Suprapubic skin (tissue), 4 donors: ENCODE results near the gene LMCD1. TPM values are rescaled to one million over a fixed set of nuclear protein-coding genes. Genes with fewer than 3 reads are reported as not detected.

Source experiments
- DNase-seq, 2 donors: peaks; one replicate each; pipeline ENCODE4 v3.0.0-alpha.2; 2019; ENCODE audit warnings: low spot score in 2 of 2
- H3K27ac ChIP-seq: fragments of 200-600 bp; sonication (generic); one replicate; pipeline ENCODE4 v1.5.1; 2019
- H3K27me3 ChIP-seq: fragments of 200-600 bp; sonication (generic); one replicate; pipeline ENCODE4 v1.5.1; 2019
- H3K36me3 ChIP-seq: fragments of 200-600 bp; sonication (generic); one replicate; pipeline ENCODE4 v1.5.1; 2019
- H3K4me1 ChIP-seq: fragments of 200-600 bp; sonication (generic); one replicate; pipeline ENCODE4 v1.5.1; 2019
- H3K4me3 ChIP-seq: fragments of 200-600 bp; sonication (generic); one replicate; pipeline ENCODE4 v1.5.1; 2019; ENCODE audit warnings: mild to moderate bottlenecking
- H3K9me3 ChIP-seq: fragments of 200-600 bp; sonication (generic); one replicate; pipeline ENCODE4 v1.5.1; 2019
- EP300 ChIP-seq: sonication (generic); formaldehyde crosslinking; IDR thresholded peaks from one replicate; pipeline ENCODE4 v1.6.1; 2017; ENCODE audit warnings: antibody characterized with exemption
- POLR2A ChIP-seq, 2 donors: fragments of 450-650 bp; IDR thresholded peaks; one replicate each; pipeline ENCODE4 v1.6.1; 2017; ENCODE audit warnings: antibody characterized with exemption in 2 of 2, mild to moderate bottlenecking in 2 of 2, moderate library complexity in 2 of 2
- POLR2AphosphoS5 ChIP-seq, 3 donors: sonication (generic); formaldehyde crosslinking; IDR thresholded peaks; one replicate each; pipeline ENCODE4 v1.6.1; 2017; ENCODE audit warnings: antibody characterized with exemption in 3 of 3
- WGBS: methylation state at CpG from one replicate; pipeline ENCODE4 v1.1.5; 2018; 5-methylcytosine and 5-hydroxymethylcytosine counted together
- total RNA-seq, 4 donors: library from RNA; depleted of rRNA; stranded (reverse); fragments of >200 nt; gene quantifications; one replicate each; pipeline ENCODE4 v1.1.0, GENCODE V29; 2016
- TF ChIP-seq, protein P1 (sequence below), 2 donors: fragments of 200-600 bp in 1 of 2; fragments of 450-650 bp in 1 of 2; sonication (generic) in 1 of 2; IDR thresholded peaks; one replicate each; pipeline ENCODE4 v1.5.1; 2016 to 2019; ENCODE audit warnings: antibody characterized with exemption in 2 of 2, mild to moderate bottlenecking in 1 of 2, moderate library complexity in 1 of 2

The LMCD1 gene
- total RNA-seq, 4 donors from 2014 or later: 33.4 to 49.3 (median 36.8) TPM

DNA sequence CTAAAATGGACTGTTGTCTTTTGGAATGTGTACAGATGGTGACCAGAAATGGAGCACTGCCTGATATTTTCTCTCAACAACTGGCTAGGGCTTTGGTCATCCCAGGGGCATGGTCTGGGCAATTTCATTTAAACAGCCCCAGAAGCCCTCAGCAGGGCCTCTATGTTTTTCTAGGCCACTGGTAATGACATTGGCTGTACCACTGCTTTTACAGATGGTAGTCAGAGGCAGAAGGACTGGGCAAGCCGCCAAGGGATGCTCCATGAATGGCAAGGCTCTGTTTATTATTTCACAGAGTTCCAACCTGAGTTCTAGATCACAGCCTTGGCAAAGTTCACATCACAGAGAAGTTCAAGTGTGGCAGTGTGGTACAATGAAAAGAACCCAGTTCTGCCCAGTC is 37.0 kb upstream of the LMCD1 start:
- Histone ChIP-seq H3K4me1 (no peaks in the 10 kb centered on the region), H3K27me3 (no peaks in the 10 kb centered on the region), H3K27ac (no peak overlapping the region), H3K4me3 (no peak overlapping the region), H3K36me3 (no peaks in the 10 kb centered on the region), H3K9me3 (no peaks in the 10 kb centered on the region)
- no peak for DNase-seq
- TF ChIP-seq EP300: no peak
- TF ChIP-seq, protein P1, sequence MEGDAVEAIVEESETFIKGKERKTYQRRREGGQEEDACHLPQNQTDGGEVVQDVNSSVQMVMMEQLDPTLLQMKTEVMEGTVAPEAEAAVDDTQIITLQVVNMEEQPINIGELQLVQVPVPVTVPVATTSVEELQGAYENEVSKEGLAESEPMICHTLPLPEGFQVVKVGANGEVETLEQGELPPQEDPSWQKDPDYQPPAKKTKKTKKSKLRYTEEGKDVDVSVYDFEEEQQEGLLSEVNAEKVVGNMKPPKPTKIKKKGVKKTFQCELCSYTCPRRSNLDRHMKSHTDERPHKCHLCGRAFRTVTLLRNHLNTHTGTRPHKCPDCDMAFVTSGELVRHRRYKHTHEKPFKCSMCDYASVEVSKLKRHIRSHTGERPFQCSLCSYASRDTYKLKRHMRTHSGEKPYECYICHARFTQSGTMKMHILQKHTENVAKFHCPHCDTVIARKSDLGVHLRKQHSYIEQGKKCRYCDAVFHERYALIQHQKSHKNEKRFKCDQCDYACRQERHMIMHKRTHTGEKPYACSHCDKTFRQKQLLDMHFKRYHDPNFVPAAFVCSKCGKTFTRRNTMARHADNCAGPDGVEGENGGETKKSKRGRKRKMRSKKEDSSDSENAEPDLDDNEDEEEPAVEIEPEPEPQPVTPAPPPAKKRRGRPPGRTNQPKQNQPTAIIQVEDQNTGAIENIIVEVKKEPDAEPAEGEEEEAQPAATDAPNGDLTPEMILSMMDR (IDR thresholded peaks at IDR 0.05): no peak
- TF ChIP-seq POLR2A (IDR thresholded peaks at IDR 0.05): no peak
- TF ChIP-seq POLR2AphosphoS5 (IDR thresholded peaks at IDR 0.05): no peak
- 75% methylated on average over 1 of the region's 1 CpG for WGBS

DNA sequence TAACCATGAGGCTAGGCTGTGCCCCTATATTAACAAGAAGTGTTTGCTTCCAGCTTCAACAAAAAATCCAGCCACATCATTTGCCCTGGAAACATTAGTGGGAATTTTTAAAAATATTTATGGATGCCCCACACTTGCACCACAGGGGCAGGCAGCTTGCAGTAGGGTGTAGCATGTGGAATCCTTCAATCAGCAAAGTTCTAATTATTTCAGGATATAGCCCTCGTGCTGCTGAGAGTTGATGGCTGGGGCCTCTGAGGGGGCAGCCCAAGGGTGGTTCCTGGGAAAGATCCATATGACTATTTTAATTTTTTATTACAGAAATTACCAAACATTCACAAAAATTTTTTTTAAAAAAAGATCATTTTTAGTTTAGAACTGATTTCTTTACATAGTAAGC is 35.1 kb upstream of the LMCD1 start:
- Histone ChIP-seq H3K27ac (no peak overlapping the region), H3K36me3 (no peaks in the 10 kb centered on the region), H3K27me3 (no peaks in the 10 kb centered on the region), H3K9me3 (no peaks in the 10 kb centered on the region), H3K4me1 (no peaks in the 10 kb centered on the region), H3K4me3 (no peak overlapping the region)
- TF ChIP-seq POLR2AphosphoS5 (IDR thresholded peaks at IDR 0.05) (no peak), POLR2A (IDR thresholded peaks at IDR 0.05) (no peak), EP300 (no peak)
- TF ChIP-seq, protein P1 (IDR thresholded peaks at IDR 0.05): no peak
- WGBS: 60% methylated on average over 1 of the region's 1 CpG
- DNase-seq: no peak

DNA sequence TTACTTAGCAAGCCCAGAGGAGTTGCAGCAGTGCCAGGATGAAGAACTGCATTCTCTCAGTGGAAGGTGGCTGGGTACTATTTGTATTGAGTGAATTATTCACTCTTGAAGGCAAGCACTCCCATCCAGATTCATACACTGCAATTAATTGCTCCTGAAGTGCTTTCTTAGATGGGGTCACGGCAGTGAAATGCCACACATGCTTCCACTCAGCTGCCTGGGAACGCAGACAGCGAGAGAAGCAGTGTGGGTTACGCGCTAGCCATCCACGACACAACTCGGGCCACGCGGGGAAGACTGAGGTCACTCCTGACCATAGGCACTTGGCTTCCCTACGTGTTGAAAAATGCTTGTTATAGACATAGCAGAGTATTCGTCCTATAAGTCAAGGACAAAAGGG is 30.8 kb upstream of the LMCD1 start:
- no peaks in the 10 kb centered on the region for H3K27me3 ChIP-seq
- no peak for DNase-seq
- no peak for TF ChIP-seq POLR2AphosphoS5 (IDR thresholded peaks at IDR 0.05)
- no peak for TF ChIP-seq EP300
- no peak for TF ChIP-seq POLR2A (IDR thresholded peaks at IDR 0.05)
- H3K4me3 ChIP-seq: no peak overlapping the region
- 91% methylated on average over 11 of the region's 11 CpGs for WGBS
- no peaks in the 10 kb centered on the region for H3K36me3 ChIP-seq
- no peaks in the 10 kb centered on the region for H3K4me1 ChIP-seq
- no peaks in the 10 kb centered on the region for H3K9me3 ChIP-seq
- H3K27ac ChIP-seq: no peak overlapping the region

DNA sequence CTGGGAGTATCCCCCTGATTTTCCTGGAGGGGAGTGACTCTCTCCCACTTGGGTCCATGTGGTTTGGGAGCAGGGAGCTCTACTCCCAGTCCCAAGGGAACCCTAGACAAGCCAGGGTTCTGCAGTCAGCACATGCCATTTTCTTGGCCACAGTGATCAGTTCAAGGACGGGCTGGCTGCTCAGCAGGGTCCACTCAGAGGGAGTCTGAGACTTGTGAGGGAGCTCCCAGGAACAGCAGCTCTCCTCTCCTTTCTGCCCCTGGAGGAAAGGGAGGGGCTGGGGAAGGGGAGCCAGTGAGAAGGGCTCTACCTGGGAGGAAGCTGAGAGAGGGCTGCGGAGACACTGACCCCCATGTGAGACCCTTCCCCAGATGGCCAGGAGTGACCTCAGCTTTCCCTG is 29.1 kb upstream of the LMCD1 start:
- no peak overlapping the region for H3K27ac ChIP-seq
- TF ChIP-seq POLR2AphosphoS5 (IDR thresholded peaks at IDR 0.05) (no peak), POLR2A (IDR thresholded peaks at IDR 0.05) (no peak)
- TF ChIP-seq, protein P1 (IDR thresholded peaks at IDR 0.05): no peak
- 89% methylated on average over 2 of the region's 2 CpGs for WGBS

DNA sequence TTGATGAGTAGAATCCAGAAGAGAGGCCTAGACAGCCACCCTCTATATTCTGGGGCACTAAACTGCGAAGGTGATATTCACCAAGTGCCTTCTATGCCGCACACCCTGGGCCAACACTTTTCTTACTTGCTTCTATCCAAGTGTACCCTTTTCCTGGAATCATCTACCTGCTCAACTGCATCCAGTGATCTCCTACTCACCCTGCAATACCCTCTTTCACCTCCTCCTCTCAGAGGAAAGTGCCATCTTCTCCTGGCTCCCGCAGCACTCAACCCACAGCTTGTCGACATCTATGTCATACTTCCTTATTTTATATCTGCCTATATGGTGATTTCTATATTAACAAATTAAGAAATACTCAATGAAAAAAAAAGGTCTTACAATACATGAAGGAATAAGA is 28.6 kb upstream of the LMCD1 start:
- no peaks in the 10 kb centered on the region for H3K36me3 ChIP-seq
- TF ChIP-seq POLR2A (IDR thresholded peaks at IDR 0.05) (no peak), POLR2AphosphoS5 (IDR thresholded peaks at IDR 0.05) (no peak), EP300 (no peak)
- TF ChIP-seq, protein P1 (IDR thresholded peaks at IDR 0.05): no peak
- no peaks in the 10 kb centered on the region for H3K9me3 ChIP-seq
- 94% methylated on average over 4 of the region's 4 CpGs for WGBS
- DNase-seq: no peak
- no peaks in the 10 kb centered on the region for H3K27me3 ChIP-seq
- H3K4me1 ChIP-seq: no peaks in the 10 kb centered on the region
- H3K27ac ChIP-seq: no peak overlapping the region
- H3K4me3 ChIP-seq: no peak overlapping the region

More for the DNA sequence above, 29.1 kb upstream of the LMCD1 start:
- H3K4me3 ChIP-seq: no peak overlapping the region
- no peak for DNase-seq
- H3K36me3 ChIP-seq: no peaks in the 10 kb centered on the region
- no peaks in the 10 kb centered on the region for H3K4me1 ChIP-seq
- no peaks in the 10 kb centered on the region for H3K9me3 ChIP-seq
- no peaks in the 10 kb centered on the region for H3K27me3 ChIP-seq

DNA sequence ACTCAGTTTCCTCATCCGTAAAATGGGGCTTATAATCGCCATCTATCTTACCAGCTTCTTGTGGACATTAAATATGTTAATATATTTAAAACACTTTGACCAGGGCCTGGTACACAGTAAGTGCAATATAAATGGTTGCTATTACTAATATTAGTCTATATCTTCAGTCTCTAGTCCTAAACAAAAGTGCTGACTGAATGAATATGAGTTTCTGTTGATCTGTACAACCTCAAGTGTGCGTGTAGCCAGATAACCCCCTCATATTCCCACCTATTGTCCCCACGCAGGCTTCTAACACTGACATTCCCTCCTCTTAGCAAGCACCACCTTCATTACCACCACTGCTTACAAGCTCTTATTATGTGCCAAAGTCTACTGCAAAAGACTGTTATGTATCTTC is 27.6 kb upstream of the LMCD1 start:
- no peaks in the 10 kb centered on the region for H3K36me3 ChIP-seq
- WGBS: 92% methylated on average over 4 of the region's 4 CpGs
- DNase-seq: no peak
- no peaks in the 10 kb centered on the region for H3K27me3 ChIP-seq
- no peak overlapping the region for H3K27ac ChIP-seq
- no peaks in the 10 kb centered on the region for H3K9me3 ChIP-seq
- TF ChIP-seq EP300: no peak
- TF ChIP-seq POLR2AphosphoS5 (IDR thresholded peaks at IDR 0.05): no peak
- TF ChIP-seq, protein P1 (IDR thresholded peaks at IDR 0.05): no peak
- no peak for TF ChIP-seq POLR2A (IDR thresholded peaks at IDR 0.05)
- H3K4me1 ChIP-seq: no peaks in the 10 kb centered on the region
- H3K4me3 ChIP-seq: no peak overlapping the region
